ENCODE measurements around the gene SAP25. TPM values are rescaled to one million over a fixed set of nuclear protein-coding genes. Genes with fewer than 3 reads are reported as not detected.

SAP25 gene
- total RNA-seq = not detected

GRCh38 chr7:100573691-100574361, at the start of gene SAP25:
Gene SAP25 (minus strand): TSS chr7:100573900. CDS start chr7:100573742, 158 bp downstream.
- Histone ChIP-seq H3K27me3 (ENCODE audit: control insufficient read depth in 3 of 3, insufficient read depth in 3 of 3, low read length in 3 of 3) (peaks cover 11 to 50% (median 44%) of the 10 kb centered on the region in 3 donors), H3K36me3 (ENCODE audit: control insufficient read depth in 3 of 3, insufficient read depth in 3 of 3, low read length in 3 of 3) (peaks cover 39 to 40% (median 40%) of the 10 kb centered on the region in 3 donors)

GRCh38 chr7:100621554-100621953, 47.9 kb upstream of the SAP25 start:
- H3K27me3 ChIP-seq (ENCODE audit: control insufficient read depth in 3 of 3, insufficient read depth in 3 of 3, low read length in 3 of 3) = peaks cover 0 to 9% (median 5%) of the 10 kb centered on the region in 3 donors
- no peak overlapping the region for H3K27ac ChIP-seq (ENCODE audit: low read depth, low read length)
- H3K36me3 ChIP-seq (ENCODE audit: control insufficient read depth in 3 of 3, insufficient read depth in 3 of 3, low read length in 3 of 3) = peaks cover 0 to 4% (median 3%) of the 10 kb centered on the region in 3 donors
- H3K9me3 ChIP-seq (ENCODE audit: control insufficient read depth in 3 of 3, low read length in 3 of 3) = no peaks in the 10 kb centered on the region
- H3K4me1 ChIP-seq (ENCODE audit: control insufficient read depth in 3 of 3, insufficient read depth in 3 of 3, low read length in 3 of 3) = peaks cover 0 to 4% (median 2%) of the 10 kb centered on the region in 3 donors
- H3K4me3 ChIP-seq (ENCODE audit: low read length in 3 of 3) = no peak overlapping the region
- H3K9ac ChIP-seq (ENCODE audit: low read depth in 1 of 3, low read length in 3 of 3) = no peak overlapping the region

More at GRCh38 chr7:100573691-100574361, at the start of gene SAP25:
- peaks cover 4 to 11% (median 6%) of the 10 kb centered on the region in 3 donors for H3K4me1 ChIP-seq (ENCODE audit: control insufficient read depth in 3 of 3, insufficient read depth in 3 of 3, low read length in 3 of 3)
- H3K27ac ChIP-seq (ENCODE audit: low read depth, low read length) = no peak within 1 kb of the TSS
- H3K4me3 ChIP-seq (ENCODE audit: low read length in 3 of 3) = no peak within 1 kb of the TSS
- H3K9me3 ChIP-seq (ENCODE audit: control insufficient read depth in 3 of 3, low read length in 3 of 3) = no peaks in the 10 kb centered on the region
- H3K9ac ChIP-seq (ENCODE audit: low read depth in 1 of 3, low read length in 3 of 3) = no peak within 1 kb of the TSS

DNA sequence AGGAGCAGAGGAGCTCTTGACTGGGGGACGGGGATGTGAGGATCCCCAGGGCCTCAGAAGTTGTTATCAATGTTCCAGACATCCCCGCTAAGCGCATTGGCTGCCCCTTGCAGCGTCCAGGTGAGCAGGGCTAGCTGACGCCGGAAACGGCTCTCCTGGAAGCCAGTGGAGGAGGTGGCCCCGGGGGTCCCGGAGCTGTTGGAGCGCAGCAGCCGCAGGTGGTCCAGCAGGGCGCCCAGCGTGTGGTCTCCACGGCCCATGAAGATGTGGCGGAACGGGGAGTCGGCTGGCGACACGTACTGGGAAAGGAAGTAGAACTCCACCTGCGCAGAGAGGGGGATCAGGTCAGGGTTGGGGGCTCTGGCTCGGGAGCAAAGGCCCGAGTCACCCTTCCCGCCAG, 47.1 kb upstream of the SAP25 start:
- no peak overlapping the region for H3K4me3 ChIP-seq (ENCODE audit: low read length in 3 of 3)
- no peaks in the 10 kb centered on the region for H3K9me3 ChIP-seq (ENCODE audit: control insufficient read depth in 3 of 3, low read length in 3 of 3)
- H3K27me3 ChIP-seq (ENCODE audit: control insufficient read depth in 3 of 3, insufficient read depth in 3 of 3, low read length in 3 of 3) = peaks cover 0 to 2% (median 0%) of the 10 kb centered on the region in 3 donors
- no peak overlapping the region for H3K9ac ChIP-seq (ENCODE audit: low read depth in 1 of 3, low read length in 3 of 3)
- no peak overlapping the region for H3K27ac ChIP-seq (ENCODE audit: low read depth, low read length)
- H3K36me3 ChIP-seq (ENCODE audit: control insufficient read depth in 3 of 3, insufficient read depth in 3 of 3, low read length in 3 of 3) = peaks cover 0 to 4% (median 4%) of the 10 kb centered on the region in 3 donors
- no peaks in the 10 kb centered on the region for H3K4me1 ChIP-seq (ENCODE audit: control insufficient read depth in 3 of 3, insufficient read depth in 3 of 3, low read length in 3 of 3)

- Histone ChIP-seq H3K27me3 (ENCODE audit: control insufficient read depth in 3 of 3, insufficient read depth in 3 of 3, low read length in 3 of 3) (no peaks in the 10 kb centered on the region), H3K36me3 (ENCODE audit: control insufficient read depth in 3 of 3, insufficient read depth in 3 of 3, low read length in 3 of 3) (peaks cover 0 to 4% (median 4%) of the 10 kb centered on the region in 3 donors), H3K4me1 (ENCODE audit: control insufficient read depth in 3 of 3, insufficient read depth in 3 of 3, low read length in 3 of 3) (no peaks in the 10 kb centered on the region), H3K9me3 (ENCODE audit: control insufficient read depth in 3 of 3, low read length in 3 of 3) (no peaks in the 10 kb centered on the region), H3K9ac (ENCODE audit: low read depth in 1 of 3, low read length in 3 of 3) (no peak overlapping the region), H3K27ac (ENCODE audit: low read depth, low read length) (no peak overlapping the region), H3K4me3 (ENCODE audit: low read length in 3 of 3) (no peak overlapping the region)
Measured at GRCh38 chr7:100620239-100620638, 46.5 kb upstream of the SAP25 start.

- no peak overlapping the region for H3K27ac ChIP-seq (ENCODE audit: low read depth, low read length)
- no peaks in the 10 kb centered on the region for H3K9me3 ChIP-seq (ENCODE audit: control insufficient read depth in 3 of 3, low read length in 3 of 3)
- H3K9ac ChIP-seq (ENCODE audit: low read depth in 1 of 3, low read length in 3 of 3) = no peak overlapping the region
- H3K27me3 ChIP-seq (ENCODE audit: control insufficient read depth in 3 of 3, insufficient read depth in 3 of 3, low read length in 3 of 3) = no peaks in the 10 kb centered on the region
- H3K4me1 ChIP-seq (ENCODE audit: control insufficient read depth in 3 of 3, insufficient read depth in 3 of 3, low read length in 3 of 3) = peaks cover 8 to 11% (median 8%) of the 10 kb centered on the region in 3 donors
- peaks cover 0 to 8% (median 2%) of the 10 kb centered on the region in 3 donors for H3K36me3 ChIP-seq (ENCODE audit: control insufficient read depth in 3 of 3, insufficient read depth in 3 of 3, low read length in 3 of 3)
- no peak overlapping the region for H3K4me3 ChIP-seq (ENCODE audit: low read length in 3 of 3)
Measured at GRCh38 chr7:100614308-100614861, 40.7 kb upstream of the SAP25 start.

GRCh38 chr7:100613412-100614175, 39.9 kb upstream of the SAP25 start:
- no peaks in the 10 kb centered on the region for H3K9me3 ChIP-seq (ENCODE audit: control insufficient read depth in 3 of 3, low read length in 3 of 3)
- H3K9ac ChIP-seq (ENCODE audit: low read depth in 1 of 3, low read length in 3 of 3) = peak overlapping the region; percentile 74 to 90 (median 82)
- H3K4me3 ChIP-seq (ENCODE audit: low read length in 3 of 3) = peak overlapping the region; percentile 88 to 93 (median 91)
- H3K4me1 ChIP-seq (ENCODE audit: control insufficient read depth in 3 of 3, insufficient read depth in 3 of 3, low read length in 3 of 3) = peaks cover 8 to 11% (median 8%) of the 10 kb centered on the region in 3 donors
- no peaks in the 10 kb centered on the region for H3K27me3 ChIP-seq (ENCODE audit: control insufficient read depth in 3 of 3, insufficient read depth in 3 of 3, low read length in 3 of 3)
- H3K27ac ChIP-seq (ENCODE audit: low read depth, low read length) = no peak overlapping the region
- H3K36me3 ChIP-seq (ENCODE audit: control insufficient read depth in 3 of 3, insufficient read depth in 3 of 3, low read length in 3 of 3) = peaks cover 0 to 8% (median 2%) of the 10 kb centered on the region in 3 donors

- Histone ChIP-seq H3K36me3 (ENCODE audit: control insufficient read depth in 3 of 3, insufficient read depth in 3 of 3, low read length in 3 of 3) (peaks cover 0 to 8% (median 2%) of the 10 kb centered on the region in 3 donors), H3K27me3 (ENCODE audit: control insufficient read depth in 3 of 3, insufficient read depth in 3 of 3, low read length in 3 of 3) (no peaks in the 10 kb centered on the region), H3K9ac (ENCODE audit: low read depth in 1 of 3, low read length in 3 of 3) (peak overlapping the region; percentile 74 to 90 (median 82)), H3K9me3 (ENCODE audit: control insufficient read depth in 3 of 3, low read length in 3 of 3) (no peaks in the 10 kb centered on the region), H3K27ac (ENCODE audit: low read depth, low read length) (peak overlapping the region; percentile 94), H3K4me3 (ENCODE audit: low read length in 3 of 3) (peak overlapping the region; percentile 88 to 93 (median 91)), H3K4me1 (ENCODE audit: control insufficient read depth in 3 of 3, insufficient read depth in 3 of 3, low read length in 3 of 3) (peaks cover 8 to 11% (median 8%) of the 10 kb centered on the region in 3 donors)
Measured at GRCh38 chr7:100612730-100613390, 39.2 kb upstream of the SAP25 start.

DNA sequence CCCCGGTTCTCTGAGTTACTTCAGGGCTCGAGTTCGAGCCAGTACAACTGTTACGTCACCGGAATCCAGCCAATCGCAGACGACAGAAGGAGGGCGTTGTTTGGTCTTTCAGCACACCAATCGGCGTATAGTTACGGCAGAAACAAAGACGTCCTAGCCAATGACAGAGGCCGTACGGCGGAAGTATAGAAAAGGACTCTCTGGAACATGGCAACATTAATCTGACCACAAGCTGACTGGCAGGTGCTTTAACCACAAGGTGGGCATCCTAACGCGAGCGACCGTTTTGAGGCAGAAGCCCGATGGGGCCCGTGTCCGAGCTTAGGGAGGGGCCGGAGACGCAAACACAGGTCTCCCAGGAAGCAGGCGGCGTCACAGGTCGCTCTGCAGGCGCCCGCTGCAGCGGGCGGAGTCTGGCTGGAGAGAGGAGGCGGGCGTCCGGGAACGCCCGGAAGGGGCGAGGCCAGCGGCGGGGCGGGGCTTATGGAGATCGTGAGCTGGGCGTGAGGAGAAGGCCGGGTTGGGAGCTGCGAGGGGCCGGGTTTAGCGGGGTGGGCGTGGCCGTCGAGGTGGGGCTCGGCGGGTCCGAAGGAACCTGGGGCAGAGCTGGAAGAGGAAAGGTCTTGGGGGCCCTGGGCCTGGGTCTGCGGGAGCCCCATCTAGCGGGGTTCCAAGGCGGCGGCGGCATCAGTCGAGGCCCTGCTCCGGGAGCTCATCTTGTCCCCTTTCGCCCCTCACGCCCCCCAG, 38.5 kb upstream of the SAP25 start, which contains the start of gene MOSPD3:
MOSPD3 (plus strand) TSS at position 558 of the 747 bp plus-strand sequence. CDS start 252 bp downstream, outside the sequence.
- no peaks in the 10 kb centered on the region for H3K9me3 ChIP-seq (ENCODE audit: control insufficient read depth in 3 of 3, low read length in 3 of 3)
- peaks cover 0 to 11% (median 2%) of the 10 kb centered on the region in 3 donors for H3K36me3 ChIP-seq (ENCODE audit: control insufficient read depth in 3 of 3, insufficient read depth in 3 of 3, low read length in 3 of 3)
- H3K27ac ChIP-seq (ENCODE audit: low read depth, low read length) = peak within 1 kb of the TSS; percentile 94
- peak within 1 kb of the TSS; percentile 88 to 93 (median 91) for H3K4me3 ChIP-seq (ENCODE audit: low read length in 3 of 3)
- H3K9ac ChIP-seq (ENCODE audit: low read depth in 1 of 3, low read length in 3 of 3) = peak within 1 kb of the TSS; percentile 82 to 94 (median 90)
- H3K4me1 ChIP-seq (ENCODE audit: control insufficient read depth in 3 of 3, insufficient read depth in 3 of 3, low read length in 3 of 3) = peaks cover 8 to 11% (median 8%) of the 10 kb centered on the region in 3 donors
- no peaks in the 10 kb centered on the region for H3K27me3 ChIP-seq (ENCODE audit: control insufficient read depth in 3 of 3, insufficient read depth in 3 of 3, low read length in 3 of 3)

GRCh38 chr7:100609958-100610357, 36.3 kb upstream of the SAP25 start:
- peaks cover 0 to 8% (median 2%) of the 10 kb centered on the region in 3 donors for H3K36me3 ChIP-seq (ENCODE audit: control insufficient read depth in 3 of 3, insufficient read depth in 3 of 3, low read length in 3 of 3)
- no peak overlapping the region for H3K27ac ChIP-seq (ENCODE audit: low read depth, low read length)
- H3K9me3 ChIP-seq (ENCODE audit: control insufficient read depth in 3 of 3, low read length in 3 of 3) = no peaks in the 10 kb centered on the region
- H3K4me1 ChIP-seq (ENCODE audit: control insufficient read depth in 3 of 3, insufficient read depth in 3 of 3, low read length in 3 of 3) = peaks cover 12 to 20% (median 13%) of the 10 kb centered on the region in 3 donors
- H3K4me3 ChIP-seq (ENCODE audit: low read length in 3 of 3) = no peak overlapping the region
- H3K9ac ChIP-seq (ENCODE audit: low read depth in 1 of 3, low read length in 3 of 3) = no peak overlapping the region
- H3K27me3 ChIP-seq (ENCODE audit: control insufficient read depth in 3 of 3, insufficient read depth in 3 of 3, low read length in 3 of 3) = peaks cover 0 to 7% (median 5%) of the 10 kb centered on the region in 3 donors
